A549 (cell line): ENCODE results near the gene BCR. TPM values are rescaled to one million over a fixed set of nuclear protein-coding genes. Genes with fewer than 3 reads are reported as not detected.

Experiments
- ATAC-seq, 2 experiments: fragments of 200-7000 bp in 1 of 2; fragments of >200 bp in 1 of 2; cut with Nextera tagmentation in 1 of 2; cut with Tn5 transposase in 1 of 2; 3 replicates each; pipeline versions ENCODE4 v1.8.0 to v1.9.1; 2018 to 2020; ENCODE audit warnings: mild to moderate bottlenecking in 1 of 2, moderate library complexity in 1 of 2
- CTCF ChIA-PET: fragments of 300-600 bp; sonication (Branson Sonifier 250); formaldehyde crosslinking; extraction: SDS; loops from one replicate; lab custom pipeline; 2021; ENCODE audit warnings: antibody characterized with exemption, inconsistent platforms; lab: Yijun Ruan, JAX
- POLR2A ChIA-PET: fragments of 350-600 bp; formaldehyde crosslinking; extraction: SDS; loops from one replicate; lab custom pipeline; 2021; ENCODE audit warnings: antibody characterized with exemption, inconsistent platforms; lab: Yijun Ruan, JAX
- DNase-seq, 2 experiments: peaks; one replicate each; pipeline versions ENCODE4 v3.0.0 to v3.0.0-alpha.2; 2011 to 2016; ENCODE audit warnings: low read depth in 1 of 2, low spot score in 1 of 2
- FAIRE-seq: peaks from 2 replicates; lab custom pipeline; 2011; peaks lifted over from hg19 to GRCh38; lab: Jason Lieb, UNC
- H3K27ac ChIP-seq, 2 experiments: fragments of >200 bp; sonication (Bioruptor Twin); formaldehyde crosslinking; 3 replicates each; pipeline ENCODE4 v1.5.1; 2016 to 2017
- H3K4me1 ChIP-seq: fragments of >200 bp; sonication (Bioruptor Twin); formaldehyde crosslinking; 3 replicates; pipeline ENCODE4 v1.6.1; 2016
- H3K4me2 ChIP-seq: fragments of >200 bp; sonication (Bioruptor Twin); formaldehyde crosslinking; 3 replicates; pipeline ENCODE4 v1.6.1; 2016
- H3K4me3 ChIP-seq: fragments of >200 bp; sonication (Bioruptor Twin); formaldehyde crosslinking; 3 replicates; pipeline ENCODE4 v1.5.1; 2016
- H3K9me3 ChIP-seq: fragments of >200 bp; sonication (Bioruptor Twin); formaldehyde crosslinking; 3 replicates; pipeline ENCODE4 v1.6.1; 2016
- BHLHE40 ChIP-seq: IDR thresholded peaks from 2 replicates; pipeline ENCODE4 v1.6.1; 2012; ENCODE audit warnings: low read depth, low read length, inconsistent platforms
- EHF ChIP-seq: fragments of 250-450 bp; sonication (Bioruptor Pico); IDR thresholded peaks from 2 replicates; pipeline ENCODE4 v1.5.0; 2020; ENCODE audit warnings: mild to moderate bottlenecking
- EP300 ChIP-seq, 2 experiments: fragments of >200 bp; sonication (Bioruptor Twin); formaldehyde crosslinking; IDR thresholded peaks; 2 replicates in 1 of 2; 3 replicates in 1 of 2; pipeline ENCODE4 v1.6.1; 2016 to 2017
- FOSB ChIP-seq: fragments of 250-450 bp; sonication (Bioruptor Pico); IDR thresholded peaks from 2 replicates; pipeline ENCODE4 v1.5.0; 2020; ENCODE audit warnings: mild to moderate bottlenecking, moderate library complexity
- FOSL2 ChIP-seq, 2 experiments: fragments of 450-650 bp in 1 of 2; fragments of >200 bp in 1 of 2; sonication (Bioruptor Twin) in 1 of 2; formaldehyde crosslinking; IDR thresholded peaks; 2 replicates each; pipeline versions ENCODE4 v1.5.0 to v1.6.1; 2016 to 2020; ENCODE audit warnings: mild to moderate bottlenecking in 1 of 2, moderate library complexity in 1 of 2
- FOXS1 ChIP-seq: fragments of 250-450 bp; sonication (Bioruptor Pico); IDR thresholded peaks from 2 replicates; pipeline ENCODE4 v1.5.0; 2020; ENCODE audit warnings: mild to moderate bottlenecking, moderate library complexity
- HEYL ChIP-seq: fragments of 250-450 bp; sonication (Bioruptor Pico); IDR thresholded peaks from 2 replicates; pipeline ENCODE4 v1.8.0; 2021; ENCODE audit warnings: mild to moderate bottlenecking, moderate library complexity
- HOXB13 ChIP-seq: fragments of 250-450 bp; sonication (Bioruptor Pico); IDR thresholded peaks from 2 replicates; pipeline ENCODE4 v1.5.0; 2020; ENCODE audit warnings: low read depth, mild to moderate bottlenecking, moderate library complexity
- HOXB5 ChIP-seq: fragments of 250-450 bp; sonication (Bioruptor Pico); IDR thresholded peaks from 2 replicates; pipeline ENCODE4 v1.5.0; 2020; ENCODE audit warnings: mild to moderate bottlenecking, moderate library complexity
- JUNB ChIP-seq: fragments of >200 bp; sonication (Bioruptor Twin); formaldehyde crosslinking; IDR thresholded peaks from 2 replicates; pipeline ENCODE4 v1.6.1; 2016
- MAFK ChIP-seq: fragments of 450-650 bp; IDR thresholded peaks from 2 replicates; pipeline ENCODE4 v1.6.1; 2014; ENCODE audit not compliant: partially characterized antibody
- NPAS2 ChIP-seq: fragments of 250-450 bp; sonication (Bioruptor Pico); IDR thresholded peaks from 2 replicates; pipeline ENCODE4 v1.8.0; 2022; ENCODE audit warnings: mild to moderate bottlenecking, moderate library complexity, borderline replicate concordance
- NR3C1 ChIP-seq: fragments of >200 bp; sonication (Bioruptor Twin); formaldehyde crosslinking; IDR thresholded peaks from 3 replicates; pipeline ENCODE4 v1.6.1; 2017
- TFCP2L1 ChIP-seq: fragments of 250-450 bp; sonication (Bioruptor Pico); IDR thresholded peaks from 2 replicates; pipeline ENCODE4 v1.5.0; 2021; ENCODE audit warnings: mild to moderate bottlenecking
- TP53 ChIP-seq: fragments of 250-450 bp; sonication (Bioruptor Pico); IDR thresholded peaks from 2 replicates; pipeline ENCODE4 v1.5.0; 2021; ENCODE audit warnings: mild to moderate bottlenecking, moderate library complexity
- ZC3H11A ChIP-seq: fragments of 450-650 bp; IDR thresholded peaks from 2 replicates; pipeline ENCODE4 v1.6.1; 2014; ENCODE audit warnings: antibody characterized with exemption, mild to moderate bottlenecking
- WGBS: methylation state at CpG from one replicate; pipeline ENCODE4 v1.1.6; 2017; ENCODE audit errors: missing lambda C conversion rate; 5-methylcytosine and 5-hydroxymethylcytosine counted together
- polyA plus RNA-seq, 4 experiments: library from polyadenylated mRNA; depleted of rRNA in 3 of 4; stranded (reverse); fragments of >200 nt; fragmentation: RNase III in 1 of 4; extraction: RNeasy Plus Mini Kit Qiagen cat#74134 plus additional on column Dnase treatment in 1 of 4; gene quantifications; 2 replicates in 3 of 4; 3 replicates in 1 of 4; pipeline ENCODE4 v1.2.3, GENCODE V29; 2011 to 2017
- TF ChIP-seq, protein P1 (sequence below): fragments of 450-650 bp; IDR thresholded peaks from 2 replicates; pipeline ENCODE4 v1.6.1; 2014; ENCODE audit warnings: antibody characterized with exemption
- TF ChIP-seq, protein P2 (sequence below): fragments of 250-450 bp; sonication (Bioruptor Pico); IDR thresholded peaks from 2 replicates; pipeline ENCODE4 v1.5.0; 2020; ENCODE audit warnings: low read depth, mild to moderate bottlenecking, moderate library complexity
- TF ChIP-seq, protein P3 (sequence below): fragments of >200 bp; sonication (Bioruptor Twin); formaldehyde crosslinking; IDR thresholded peaks from 3 replicates; pipeline ENCODE4 v1.5.1; 2016

The BCR gene
- polyA plus RNA-seq, 2 of the 4 experiments (the other 2 are of a cell fraction), result 14.7 to 16.4 TPM

DNA sequence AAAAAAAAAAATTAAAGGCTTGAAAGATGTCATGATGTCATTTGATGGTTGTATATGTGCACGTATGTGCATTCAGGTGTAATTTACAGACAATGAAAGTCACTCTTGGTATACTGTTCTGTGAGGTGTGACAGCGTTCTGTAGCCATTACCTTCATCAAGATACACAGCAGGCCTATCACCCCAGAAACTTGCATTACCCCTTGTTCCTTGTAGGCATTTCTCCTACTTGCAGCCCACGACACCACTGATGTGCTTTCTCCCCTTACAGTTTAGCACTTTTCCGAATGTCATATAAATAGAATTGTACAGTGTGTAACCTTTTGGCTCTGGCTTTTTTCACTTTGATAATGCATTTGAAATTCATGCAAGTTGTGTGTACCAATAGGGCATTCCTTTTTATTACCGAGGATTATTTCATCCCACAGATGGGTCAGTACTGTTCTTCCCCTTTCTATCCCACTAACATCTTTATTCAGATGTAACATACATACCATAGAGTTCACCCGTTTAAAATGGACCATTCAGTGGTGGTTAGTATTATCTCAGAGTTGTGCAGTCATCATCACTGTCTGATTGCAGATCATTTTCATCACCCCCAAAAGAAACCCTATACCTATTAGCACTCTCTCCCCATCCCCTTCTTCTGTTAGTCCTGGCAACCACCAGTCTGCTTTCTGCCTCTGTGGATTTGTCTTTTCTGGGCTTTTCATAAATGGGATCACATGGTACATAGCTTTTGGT, 30.3 kb downstream of the BCR start:
- CTCF ChIA-PET, result interaction anchor here (0.7 to 1.7 kb wide), 3 partner anchors 32 to 872 kb away, joined by 3 to 4 read pairs (median 3); no protein-coding TSS in a partner anchor
- WGBS, result 89% methylated on average over 6 of the region's 6 CpGs
- TF ChIP-seq HEYL (no peak), HOXB13 (no peak), FOXS1 (CRISPR knock-in tag) (no peak), TFCP2L1 (CRISPR knock-in tag) (no peak), TP53 (CRISPR knock-in tag) (no peak), EP300 (IDR thresholded peaks at IDR 0.05) (no peak), EHF (no peak), HOXB5 (no peak), FOSL2 (IDR thresholded peaks at IDR 0.05) (no peak), FOSL2 (CRISPR knock-in tag; IDR thresholded peaks at IDR 0.05) (no peak)
- TF ChIP-seq, protein P1, sequence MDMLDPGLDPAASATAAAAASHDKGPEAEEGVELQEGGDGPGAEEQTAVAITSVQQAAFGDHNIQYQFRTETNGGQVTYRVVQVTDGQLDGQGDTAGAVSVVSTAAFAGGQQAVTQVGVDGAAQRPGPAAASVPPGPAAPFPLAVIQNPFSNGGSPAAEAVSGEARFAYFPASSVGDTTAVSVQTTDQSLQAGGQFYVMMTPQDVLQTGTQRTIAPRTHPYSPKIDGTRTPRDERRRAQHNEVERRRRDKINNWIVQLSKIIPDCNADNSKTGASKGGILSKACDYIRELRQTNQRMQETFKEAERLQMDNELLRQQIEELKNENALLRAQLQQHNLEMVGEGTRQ, result no peak
- TF ChIP-seq, protein P2, sequence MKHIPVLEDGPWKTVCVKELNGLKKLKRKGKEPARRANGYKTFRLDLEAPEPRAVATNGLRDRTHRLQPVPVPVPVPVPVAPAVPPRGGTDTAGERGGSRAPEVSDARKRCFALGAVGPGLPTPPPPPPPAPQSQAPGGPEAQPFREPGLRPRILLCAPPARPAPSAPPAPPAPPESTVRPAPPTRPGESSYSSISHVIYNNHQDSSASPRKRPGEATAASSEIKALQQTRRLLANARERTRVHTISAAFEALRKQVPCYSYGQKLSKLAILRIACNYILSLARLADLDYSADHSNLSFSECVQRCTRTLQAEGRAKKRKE (CRISPR knock-in tag), result no peak
- TF ChIP-seq, protein P3, sequence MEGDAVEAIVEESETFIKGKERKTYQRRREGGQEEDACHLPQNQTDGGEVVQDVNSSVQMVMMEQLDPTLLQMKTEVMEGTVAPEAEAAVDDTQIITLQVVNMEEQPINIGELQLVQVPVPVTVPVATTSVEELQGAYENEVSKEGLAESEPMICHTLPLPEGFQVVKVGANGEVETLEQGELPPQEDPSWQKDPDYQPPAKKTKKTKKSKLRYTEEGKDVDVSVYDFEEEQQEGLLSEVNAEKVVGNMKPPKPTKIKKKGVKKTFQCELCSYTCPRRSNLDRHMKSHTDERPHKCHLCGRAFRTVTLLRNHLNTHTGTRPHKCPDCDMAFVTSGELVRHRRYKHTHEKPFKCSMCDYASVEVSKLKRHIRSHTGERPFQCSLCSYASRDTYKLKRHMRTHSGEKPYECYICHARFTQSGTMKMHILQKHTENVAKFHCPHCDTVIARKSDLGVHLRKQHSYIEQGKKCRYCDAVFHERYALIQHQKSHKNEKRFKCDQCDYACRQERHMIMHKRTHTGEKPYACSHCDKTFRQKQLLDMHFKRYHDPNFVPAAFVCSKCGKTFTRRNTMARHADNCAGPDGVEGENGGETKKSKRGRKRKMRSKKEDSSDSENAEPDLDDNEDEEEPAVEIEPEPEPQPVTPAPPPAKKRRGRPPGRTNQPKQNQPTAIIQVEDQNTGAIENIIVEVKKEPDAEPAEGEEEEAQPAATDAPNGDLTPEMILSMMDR, result no peak
- FAIRE-seq (no peak), ATAC-seq (no peak), DNase-seq (no peak)
- Histone ChIP-seq H3K4me3 (no peak overlapping the region), H3K9me3 (no peaks in the 10 kb centered on the region), H3K4me1 (no peaks in the 10 kb centered on the region), H3K27ac (no peak overlapping the region), H3K4me2 (no peak overlapping the region)
- POLR2A ChIA-PET, result no interaction called here

DNA sequence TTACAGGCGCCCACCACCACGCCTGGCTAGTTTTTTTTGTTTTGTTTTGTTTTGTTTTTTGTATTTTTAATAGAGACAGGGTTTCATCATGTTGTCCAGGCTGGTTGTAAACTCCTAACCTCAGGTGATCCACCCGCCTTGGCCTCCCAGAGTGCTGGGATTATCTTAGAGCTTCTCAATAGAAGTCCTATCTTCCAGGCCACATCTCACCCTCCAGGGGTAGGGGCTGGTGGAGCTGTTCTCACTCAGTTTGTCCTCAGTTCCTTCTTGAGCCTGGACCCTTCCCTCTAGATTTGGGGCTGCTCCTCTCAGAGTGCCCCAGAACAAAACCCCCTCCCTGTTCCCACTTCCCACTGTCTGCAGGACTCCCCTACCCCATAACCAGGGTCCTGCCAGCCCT, 31.3 kb downstream of the BCR start:
- no peak for ATAC-seq
- POLR2A ChIA-PET, result no interaction called here
- TF ChIP-seq NR3C1, result no peak
- no peak for TF ChIP-seq HOXB13
- TF ChIP-seq BHLHE40, result no peak
- no peak for TF ChIP-seq MAFK
- no peak for TF ChIP-seq JUNB
- TF ChIP-seq, protein P2 (CRISPR knock-in tag), result no peak
- TF ChIP-seq NPAS2 (CRISPR knock-in tag), result no peak
- no peak for TF ChIP-seq FOSB (CRISPR knock-in tag)
- no peak for TF ChIP-seq ZC3H11A
- TF ChIP-seq, all 56 proteins: peak for 0
- Histone ChIP-seq H3K4me3 (no peak overlapping the region), H3K4me1 (no peaks in the 10 kb centered on the region), H3K4me2 (no peak overlapping the region), H3K9me3 (no peaks in the 10 kb centered on the region), H3K27ac (no peak overlapping the region)
- DNase-seq (no peak), FAIRE-seq (no peak)
- 86% methylated on average over 3 of the region's 3 CpGs for WGBS
- CTCF ChIA-PET, result interaction anchor here (1.2 to 1.6 kb wide), 2 partner anchors 20 to 33 kb away, joined by 3 read pairs; no protein-coding TSS in a partner anchor
